A549 (cell line): ENCODE results near the gene PHF10. TPM values are rescaled to one million over a fixed set of nuclear protein-coding genes. Genes with fewer than 3 reads are reported as not detected.

Experiments used
- ATAC-seq, 2 experiments: fragments of 200-7000 bp in 1 of 2; fragments of >200 bp in 1 of 2; cut with Nextera tagmentation in 1 of 2; cut with Tn5 transposase in 1 of 2; 3 replicates each; pipeline versions ENCODE4 v1.8.0 to v1.9.1; 2018 to 2020; ENCODE audit warnings: mild to moderate bottlenecking in 1 of 2, moderate library complexity in 1 of 2
- CTCF ChIA-PET: fragments of 300-600 bp; sonication (Branson Sonifier 250); formaldehyde crosslinking; extraction: SDS; loops from one replicate; lab custom pipeline; 2021; ENCODE audit warnings: antibody characterized with exemption, inconsistent platforms; lab: Yijun Ruan, JAX
- POLR2A ChIA-PET: fragments of 350-600 bp; formaldehyde crosslinking; extraction: SDS; loops from one replicate; lab custom pipeline; 2021; ENCODE audit warnings: antibody characterized with exemption, inconsistent platforms; lab: Yijun Ruan, JAX
- DNase-seq, 2 experiments: peaks; one replicate each; pipeline versions ENCODE4 v3.0.0 to v3.0.0-alpha.2; 2011 to 2016; ENCODE audit warnings: low read depth in 1 of 2, low spot score in 1 of 2
- FAIRE-seq: peaks from 2 replicates; lab custom pipeline; 2011; peaks lifted over from hg19 to GRCh38; lab: Jason Lieb, UNC
- H3K27ac ChIP-seq, 2 experiments: fragments of >200 bp; sonication (Bioruptor Twin); formaldehyde crosslinking; 3 replicates each; pipeline ENCODE4 v1.5.1; 2016 to 2017
- H3K4me1 ChIP-seq: fragments of >200 bp; sonication (Bioruptor Twin); formaldehyde crosslinking; 3 replicates; pipeline ENCODE4 v1.6.1; 2016
- H3K4me2 ChIP-seq: fragments of >200 bp; sonication (Bioruptor Twin); formaldehyde crosslinking; 3 replicates; pipeline ENCODE4 v1.6.1; 2016
- H3K4me3 ChIP-seq: fragments of >200 bp; sonication (Bioruptor Twin); formaldehyde crosslinking; 3 replicates; pipeline ENCODE4 v1.5.1; 2016
- H3K9me3 ChIP-seq: fragments of >200 bp; sonication (Bioruptor Twin); formaldehyde crosslinking; 3 replicates; pipeline ENCODE4 v1.6.1; 2016
- CHD2 ChIP-seq: fragments of 150-350 bp; IDR thresholded peaks from 2 replicates; pipeline ENCODE4 v1.6.1; 2014; ENCODE audit warnings: low read length; ENCODE audit not compliant: partially characterized antibody
- EP300 ChIP-seq, 2 experiments: fragments of >200 bp; sonication (Bioruptor Twin); formaldehyde crosslinking; IDR thresholded peaks; 2 replicates in 1 of 2; 3 replicates in 1 of 2; pipeline ENCODE4 v1.6.1; 2016 to 2017
- ESRRA ChIP-seq: fragments of 150-350 bp; IDR thresholded peaks from 2 replicates; pipeline ENCODE4 v1.6.1; 2014; ENCODE audit warnings: mild to moderate bottlenecking, low read length, borderline replicate concordance
- FOSL2 ChIP-seq, 2 experiments: fragments of 450-650 bp in 1 of 2; fragments of >200 bp in 1 of 2; sonication (Bioruptor Twin) in 1 of 2; formaldehyde crosslinking; IDR thresholded peaks; 2 replicates each; pipeline versions ENCODE4 v1.5.0 to v1.6.1; 2016 to 2020; ENCODE audit warnings: mild to moderate bottlenecking in 1 of 2, moderate library complexity in 1 of 2
- HDAC2 ChIP-seq: fragments of 200-600 bp; sonication (generic); IDR thresholded peaks from 2 replicates; pipeline ENCODE4 v1.6.1; 2016
- HEYL ChIP-seq: fragments of 250-450 bp; sonication (Bioruptor Pico); IDR thresholded peaks from 2 replicates; pipeline ENCODE4 v1.8.0; 2021; ENCODE audit warnings: mild to moderate bottlenecking, moderate library complexity
- HOXA7 ChIP-seq: fragments of 250-450 bp; sonication (Bioruptor Pico); IDR thresholded peaks from 2 replicates; pipeline ENCODE4 v1.5.0; 2020; ENCODE audit warnings: mild to moderate bottlenecking, moderate library complexity
- HOXB5 ChIP-seq: fragments of 250-450 bp; sonication (Bioruptor Pico); IDR thresholded peaks from 2 replicates; pipeline ENCODE4 v1.5.0; 2020; ENCODE audit warnings: mild to moderate bottlenecking, moderate library complexity
- KDM5A ChIP-seq: fragments of 200-600 bp; sonication (generic); IDR thresholded peaks from 2 replicates; pipeline ENCODE4 v1.6.1; 2016; ENCODE audit warnings: antibody characterized with exemption, mild to moderate bottlenecking
- MYC ChIP-seq: IDR thresholded peaks from 2 replicates; pipeline ENCODE4 v1.6.1; 2012; ENCODE audit warnings: mild to moderate bottlenecking, inconsistent platforms, low read length, improper control_type of control experiment, borderline replicate concordance
- NPAS2 ChIP-seq: fragments of 250-450 bp; sonication (Bioruptor Pico); IDR thresholded peaks from 2 replicates; pipeline ENCODE4 v1.8.0; 2022; ENCODE audit warnings: mild to moderate bottlenecking, moderate library complexity, borderline replicate concordance
- POLR2AphosphoS2 ChIP-seq: conservative IDR thresholded peaks from 2 replicates; pipeline ENCODE4 v1.6.1; 2012; ENCODE audit warnings: low read length, improper control_type of control experiment, inconsistent platforms
- RARB ChIP-seq: fragments of 250-450 bp; sonication (Bioruptor Pico); IDR thresholded peaks from 2 replicates; pipeline ENCODE4 v1.8.0; 2021; ENCODE audit warnings: mild to moderate bottlenecking, moderate library complexity
- RFX5 ChIP-seq: fragments of 450-650 bp; IDR thresholded peaks from 2 replicates; pipeline ENCODE4 v1.7.1; 2014; ENCODE audit warnings: antibody characterized with exemption, mild to moderate bottlenecking, moderate library complexity
- SMC3 ChIP-seq: fragments of >200 bp; sonication (Bioruptor Twin); formaldehyde crosslinking; IDR thresholded peaks from 3 replicates; pipeline ENCODE4 v1.6.1; 2018; ENCODE audit warnings: inconsistent platforms
- ZC3H11A ChIP-seq: fragments of 450-650 bp; IDR thresholded peaks from 2 replicates; pipeline ENCODE4 v1.6.1; 2014; ENCODE audit warnings: antibody characterized with exemption, mild to moderate bottlenecking
- WGBS: methylation state at CpG from one replicate; pipeline ENCODE4 v1.1.6; 2017; ENCODE audit errors: missing lambda C conversion rate; 5-methylcytosine and 5-hydroxymethylcytosine counted together
- polyA plus RNA-seq, 4 experiments: library from polyadenylated mRNA; depleted of rRNA in 3 of 4; stranded (reverse); fragments of >200 nt; fragmentation: RNase III in 1 of 4; extraction: RNeasy Plus Mini Kit Qiagen cat#74134 plus additional on column Dnase treatment in 1 of 4; gene quantifications; 2 replicates in 3 of 4; 3 replicates in 1 of 4; pipeline ENCODE4 v1.2.3, GENCODE V29; 2011 to 2017
- TF ChIP-seq, protein P1 (sequence below): fragments of 200-600 bp; sonication (generic); IDR thresholded peaks from 2 replicates; pipeline ENCODE4 v1.6.1; 2016; ENCODE audit warnings: antibody characterized with exemption, mild to moderate bottlenecking, moderate library complexity
- TF ChIP-seq, protein P2 (sequence below): fragments of 450-650 bp; IDR thresholded peaks from 2 replicates; pipeline ENCODE4 v1.6.1; 2014; ENCODE audit warnings: antibody characterized with exemption

The PHF10 gene
- polyA plus RNA-seq, 2 of the 4 experiments (the other 2 are of a cell fraction): 21.9 to 29.6 TPM

DNA sequence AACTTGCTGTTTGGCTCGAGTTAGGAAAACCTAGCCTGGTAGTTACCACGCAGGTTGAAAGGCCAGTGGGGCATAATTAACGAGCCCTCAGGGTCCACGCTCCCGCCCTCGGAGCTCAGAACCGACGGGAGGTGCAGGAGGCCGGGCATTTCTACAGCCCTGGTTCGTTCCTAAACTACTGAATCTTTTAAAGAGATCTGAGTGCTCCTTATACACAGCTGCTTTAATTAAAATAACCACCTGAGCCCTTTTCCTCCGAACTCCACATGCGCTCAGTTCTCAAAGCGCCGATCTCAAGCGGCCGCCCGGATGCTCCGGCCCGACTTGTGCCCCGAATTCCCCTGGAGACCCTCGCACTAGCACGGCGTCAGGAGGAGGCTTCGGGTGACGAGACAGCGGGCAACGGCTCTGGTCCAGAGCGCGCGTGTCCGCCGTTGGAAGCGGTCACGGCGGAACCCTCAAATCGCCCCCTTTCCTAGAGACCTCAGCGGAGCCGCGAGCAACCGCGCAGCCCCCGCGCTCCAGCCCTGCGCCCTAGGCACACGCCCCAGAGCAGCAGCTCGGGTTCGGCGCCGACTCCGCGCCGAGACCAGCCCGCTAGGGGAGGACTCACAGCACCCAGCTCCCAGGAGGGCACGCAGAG, 22.9 kb downstream of the PHF10 start:
- Histone ChIP-seq H3K4me1 (peaks cover 31% of the 10 kb centered on the region), H3K27ac (peak overlapping the region; percentile 90 to 100), H3K9me3 (no peaks in the 10 kb centered on the region), H3K4me2 (peak overlapping the region; percentile 85), H3K4me3 (peak overlapping the region; percentile 67)
- CTCF ChIA-PET: interaction anchor here (0.6 to 1.4 kb wide), 2 partner anchors 10 to 1561 kb away, joined by 3 read pairs; no protein-coding TSS in a partner anchor
- WGBS: 1% methylated on average over 10 of the region's 54 CpGs
- ATAC-seq (peak in 1 of 2 experiments; percentile 76; a peak in 3 of 6 replicates), DNase-seq (no peak), FAIRE-seq (no peak)
- TF ChIP-seq ZC3H11A (no peak), RFX5 (no peak), ESRRA (no peak), FOSL2 (IDR thresholded peaks at IDR 0.05) (no peak), FOSL2 (CRISPR knock-in tag; IDR thresholded peaks at IDR 0.05) (no peak), EP300 (IDR thresholded peaks at IDR 0.05) (no peak), NPAS2 (no peak), HDAC2 (no peak), KDM5A (no peak), HOXA7 (CRISPR knock-in tag) (no peak), MYC (no peak)
- TF ChIP-seq, protein P1, sequence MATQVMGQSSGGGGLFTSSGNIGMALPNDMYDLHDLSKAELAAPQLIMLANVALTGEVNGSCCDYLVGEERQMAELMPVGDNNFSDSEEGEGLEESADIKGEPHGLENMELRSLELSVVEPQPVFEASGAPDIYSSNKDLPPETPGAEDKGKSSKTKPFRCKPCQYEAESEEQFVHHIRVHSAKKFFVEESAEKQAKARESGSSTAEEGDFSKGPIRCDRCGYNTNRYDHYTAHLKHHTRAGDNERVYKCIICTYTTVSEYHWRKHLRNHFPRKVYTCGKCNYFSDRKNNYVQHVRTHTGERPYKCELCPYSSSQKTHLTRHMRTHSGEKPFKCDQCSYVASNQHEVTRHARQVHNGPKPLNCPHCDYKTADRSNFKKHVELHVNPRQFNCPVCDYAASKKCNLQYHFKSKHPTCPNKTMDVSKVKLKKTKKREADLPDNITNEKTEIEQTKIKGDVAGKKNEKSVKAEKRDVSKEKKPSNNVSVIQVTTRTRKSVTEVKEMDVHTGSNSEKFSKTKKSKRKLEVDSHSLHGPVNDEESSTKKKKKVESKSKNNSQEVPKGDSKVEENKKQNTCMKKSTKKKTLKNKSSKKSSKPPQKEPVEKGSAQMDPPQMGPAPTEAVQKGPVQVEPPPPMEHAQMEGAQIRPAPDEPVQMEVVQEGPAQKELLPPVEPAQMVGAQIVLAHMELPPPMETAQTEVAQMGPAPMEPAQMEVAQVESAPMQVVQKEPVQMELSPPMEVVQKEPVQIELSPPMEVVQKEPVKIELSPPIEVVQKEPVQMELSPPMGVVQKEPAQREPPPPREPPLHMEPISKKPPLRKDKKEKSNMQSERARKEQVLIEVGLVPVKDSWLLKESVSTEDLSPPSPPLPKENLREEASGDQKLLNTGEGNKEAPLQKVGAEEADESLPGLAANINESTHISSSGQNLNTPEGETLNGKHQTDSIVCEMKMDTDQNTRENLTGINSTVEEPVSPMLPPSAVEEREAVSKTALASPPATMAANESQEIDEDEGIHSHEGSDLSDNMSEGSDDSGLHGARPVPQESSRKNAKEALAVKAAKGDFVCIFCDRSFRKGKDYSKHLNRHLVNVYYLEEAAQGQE: no peak
- TF ChIP-seq, protein P2, sequence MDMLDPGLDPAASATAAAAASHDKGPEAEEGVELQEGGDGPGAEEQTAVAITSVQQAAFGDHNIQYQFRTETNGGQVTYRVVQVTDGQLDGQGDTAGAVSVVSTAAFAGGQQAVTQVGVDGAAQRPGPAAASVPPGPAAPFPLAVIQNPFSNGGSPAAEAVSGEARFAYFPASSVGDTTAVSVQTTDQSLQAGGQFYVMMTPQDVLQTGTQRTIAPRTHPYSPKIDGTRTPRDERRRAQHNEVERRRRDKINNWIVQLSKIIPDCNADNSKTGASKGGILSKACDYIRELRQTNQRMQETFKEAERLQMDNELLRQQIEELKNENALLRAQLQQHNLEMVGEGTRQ: no peak
- POLR2A ChIA-PET: interaction anchor here (0.9 to 2.1 kb wide), 4 partner anchors 21 to 409 kb away, joined by 3 to 13 read pairs (median 6); partner anchors contain the start of genes DYNLT2 and ERMARD

DNA sequence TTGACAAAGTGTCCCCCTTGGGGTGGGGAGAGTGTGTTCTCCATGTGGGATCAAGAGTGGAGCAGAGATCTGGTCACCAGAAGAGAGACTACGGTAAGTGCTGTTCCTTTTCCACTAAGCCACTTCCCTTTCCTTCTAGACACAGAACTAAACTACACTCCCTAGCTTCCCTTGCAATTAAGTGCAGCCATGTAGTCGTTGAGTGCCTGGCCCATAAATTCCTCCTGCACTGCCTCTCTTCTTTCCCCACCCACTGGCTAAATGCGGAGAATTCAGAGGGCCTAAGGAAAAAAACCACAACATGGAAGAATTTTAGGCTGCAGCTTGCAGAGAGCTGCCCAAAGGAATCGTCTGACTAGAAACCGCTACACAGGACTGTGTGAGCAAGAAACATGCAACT, 24.0 kb downstream of the PHF10 start:
- DNase-seq (no peak), ATAC-seq (no peak), FAIRE-seq (no peak)
- Histone ChIP-seq H3K4me3 (no peak overlapping the region; the same call in 2 of the 3 replicates), H3K4me1 (peaks cover 27% of the 10 kb centered on the region; the same call in 2 of the 3 replicates), H3K4me2 (peak overlapping the region; percentile 85), H3K9me3 (peaks cover 4% of the 10 kb centered on the region; the same call in 1 of the 3 replicates), H3K27ac (peak overlapping the region in 1 of 2 experiments; percentile 12; a peak in 1 of 6 replicates)
- ChIA-PET POLR2A (no interaction called here), CTCF (interaction anchor here (0.9 kb wide), 1 partner anchor 36 kb away, joined by 3 read pairs; no protein-coding TSS in a partner anchor)
- no peak for TF ChIP-seq HDAC2
- TF ChIP-seq HEYL (CRISPR knock-in tag): no peak
- TF ChIP-seq POLR2AphosphoS2: no peak
- no peak for TF ChIP-seq HOXB5
- TF ChIP-seq SMC3: no peak
- no peak for TF ChIP-seq CHD2
- TF ChIP-seq RFX5: no peak
- TF ChIP-seq, protein P2: no peak
- TF ChIP-seq RARB (CRISPR knock-in tag): no peak
- 84% methylated on average over 5 of the region's 5 CpGs for WGBS
